Parathyroid adenoma (tissue), 2 donors: ENCODE measurements around the gene MTFMT.
"Not testable (repeated sequence)": the region's sequence is repeated elsewhere in the genome, so short reads cannot be mapped to it uniquely, and the experiment has no call there.

ENCODE experiments used
- H2AFZ ChIP-seq: fragments of 300-600 bp; sonication (generic); one replicate; pipeline ENCODE4 v1.7.0; 2017; ENCODE audit warnings: antibody characterized with exemption, mild to moderate bottlenecking
- H3K27ac ChIP-seq: fragments of 300-600 bp; sonication (generic); one replicate; pipeline ENCODE4 v1.7.0; 2017
- H3K27me3 ChIP-seq: fragments of 300-600 bp; sonication (generic); one replicate; pipeline ENCODE4 v1.7.0; 2017; ENCODE audit warnings: low read length; ENCODE audit not compliant: control insufficient read depth, insufficient read depth
- H3K36me3 ChIP-seq: fragments of 300-600 bp; sonication (generic); one replicate; pipeline ENCODE4 v1.7.0; 2017; ENCODE audit warnings: low read length; ENCODE audit not compliant: control insufficient read depth, insufficient read depth
- H3K4me1 ChIP-seq: fragments of 300-600 bp; sonication (generic); one replicate; pipeline ENCODE4 v1.7.0; 2017; ENCODE audit warnings: control low read depth
- H3K4me2 ChIP-seq: fragments of 300-600 bp; sonication (generic); one replicate; pipeline ENCODE4 v1.7.0; 2017; ENCODE audit warnings: low read length
- H3K4me3 ChIP-seq: fragments of 300-600 bp; sonication (generic); one replicate; pipeline ENCODE4 v1.7.0; 2017; ENCODE audit warnings: low read depth, low read length
- H3K79me2 ChIP-seq: fragments of 300-600 bp; sonication (generic); one replicate; pipeline ENCODE4 v1.7.0; 2017; ENCODE audit warnings: control low read depth
- H3K9ac ChIP-seq: fragments of 300-600 bp; sonication (generic); one replicate; pipeline ENCODE4 v1.7.0; 2017; ENCODE audit warnings: mild to moderate bottlenecking
- H3K9me3 ChIP-seq: fragments of 300-600 bp; sonication (generic); one replicate; pipeline ENCODE4 v1.7.0; 2017; ENCODE audit warnings: low read length; ENCODE audit not compliant: control insufficient read depth
- TF ChIP-seq, protein P1 (sequence below): fragments of 300-600 bp; sonication (generic); IDR thresholded peaks from one replicate; pipeline ENCODE4 v1.7.0; 2017; ENCODE audit warnings: antibody characterized with exemption, mild to moderate bottlenecking
- donor health status: primary hyperparathyroidism.

Gene MTFMT

DNA sequence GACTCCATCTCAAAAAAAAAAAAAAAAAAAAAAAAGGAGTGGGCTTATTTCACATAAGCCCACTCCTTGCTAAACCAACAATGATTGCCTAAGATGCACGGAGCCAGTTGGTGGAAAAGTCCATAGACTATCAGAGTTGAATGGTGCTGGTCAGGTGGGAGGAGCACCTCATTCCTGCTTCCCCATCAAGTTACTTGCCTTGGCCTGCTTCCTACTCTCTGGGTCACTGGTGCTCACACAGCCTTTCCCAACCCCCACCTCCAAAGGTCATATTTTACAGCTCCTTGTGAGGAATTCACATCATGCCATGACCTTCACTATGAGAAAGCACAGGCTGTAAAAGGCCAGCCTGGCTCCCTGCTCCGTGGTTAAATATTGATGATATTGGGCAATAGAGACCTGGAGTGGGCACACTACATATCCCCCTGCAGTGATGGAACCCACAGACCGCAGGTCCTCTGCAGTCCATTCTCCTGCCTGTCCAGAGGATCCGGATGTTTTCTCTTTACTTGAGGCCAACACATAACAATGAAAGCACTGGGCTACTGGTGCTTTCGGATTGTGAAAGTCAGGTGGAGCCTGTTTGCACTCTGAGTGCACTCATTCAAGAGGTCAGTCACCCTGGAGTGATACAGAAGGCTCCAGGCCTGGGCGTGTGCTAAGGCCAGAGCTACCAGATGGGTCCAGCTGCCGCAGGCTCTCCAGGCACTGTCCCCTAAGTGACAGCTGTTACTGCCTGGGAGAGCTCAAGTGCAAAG is 15.5 kb upstream of the MTFMT start, which contains the start of gene SLC51B:
Gene SLC51B (plus strand): TSS at position 664 of the 758 bp plus-strand sequence. CDS start 4,618 bp downstream, outside the sequence.
- TF ChIP-seq, protein P1, sequence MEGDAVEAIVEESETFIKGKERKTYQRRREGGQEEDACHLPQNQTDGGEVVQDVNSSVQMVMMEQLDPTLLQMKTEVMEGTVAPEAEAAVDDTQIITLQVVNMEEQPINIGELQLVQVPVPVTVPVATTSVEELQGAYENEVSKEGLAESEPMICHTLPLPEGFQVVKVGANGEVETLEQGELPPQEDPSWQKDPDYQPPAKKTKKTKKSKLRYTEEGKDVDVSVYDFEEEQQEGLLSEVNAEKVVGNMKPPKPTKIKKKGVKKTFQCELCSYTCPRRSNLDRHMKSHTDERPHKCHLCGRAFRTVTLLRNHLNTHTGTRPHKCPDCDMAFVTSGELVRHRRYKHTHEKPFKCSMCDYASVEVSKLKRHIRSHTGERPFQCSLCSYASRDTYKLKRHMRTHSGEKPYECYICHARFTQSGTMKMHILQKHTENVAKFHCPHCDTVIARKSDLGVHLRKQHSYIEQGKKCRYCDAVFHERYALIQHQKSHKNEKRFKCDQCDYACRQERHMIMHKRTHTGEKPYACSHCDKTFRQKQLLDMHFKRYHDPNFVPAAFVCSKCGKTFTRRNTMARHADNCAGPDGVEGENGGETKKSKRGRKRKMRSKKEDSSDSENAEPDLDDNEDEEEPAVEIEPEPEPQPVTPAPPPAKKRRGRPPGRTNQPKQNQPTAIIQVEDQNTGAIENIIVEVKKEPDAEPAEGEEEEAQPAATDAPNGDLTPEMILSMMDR, result no peak
- Histone ChIP-seq H3K27ac (no peak within 1 kb of the TSS), H3K79me2 (no peaks in the 10 kb centered on the region), H3K4me1 (no peaks in the 10 kb centered on the region), H3K4me2 (no peak within 1 kb of the TSS), H3K36me3 (no peaks in the 10 kb centered on the region), H3K9me3 (no peaks in the 10 kb centered on the region), H3K9ac (no peak within 1 kb of the TSS), H3K27me3 (no peaks in the 10 kb centered on the region), H3K4me3 (no peak within 1 kb of the TSS), H2AFZ (no peak within 1 kb of the TSS)

DNA sequence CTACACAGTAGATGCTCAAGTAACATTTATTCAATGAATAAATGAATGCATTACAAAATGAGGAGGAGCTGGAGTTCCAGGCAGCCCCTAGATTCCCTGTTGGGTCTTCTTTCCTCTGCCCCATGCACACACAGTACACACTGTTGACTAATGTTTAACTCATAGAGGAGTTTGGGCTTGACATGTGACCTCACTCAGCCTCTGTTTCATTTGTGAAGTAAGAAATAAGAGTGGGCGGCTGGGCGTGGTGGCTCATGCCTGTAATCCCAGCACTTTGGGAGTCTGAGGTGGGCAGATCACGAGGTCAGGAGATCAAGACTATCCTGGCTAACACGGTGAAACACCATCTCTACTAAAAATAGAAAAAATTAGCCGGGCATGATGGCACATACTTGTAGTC is 14.8 kb upstream of the MTFMT start:
- H3K4me2 ChIP-seq, H3K27ac ChIP-seq, H3K9me3 ChIP-seq, H3K79me2 ChIP-seq, H3K4me1 ChIP-seq, H3K9ac ChIP-seq, H2AFZ ChIP-seq, H3K27me3 ChIP-seq, H3K36me3 ChIP-seq, H3K4me3 ChIP-seq: not testable (repeated sequence)

DNA sequence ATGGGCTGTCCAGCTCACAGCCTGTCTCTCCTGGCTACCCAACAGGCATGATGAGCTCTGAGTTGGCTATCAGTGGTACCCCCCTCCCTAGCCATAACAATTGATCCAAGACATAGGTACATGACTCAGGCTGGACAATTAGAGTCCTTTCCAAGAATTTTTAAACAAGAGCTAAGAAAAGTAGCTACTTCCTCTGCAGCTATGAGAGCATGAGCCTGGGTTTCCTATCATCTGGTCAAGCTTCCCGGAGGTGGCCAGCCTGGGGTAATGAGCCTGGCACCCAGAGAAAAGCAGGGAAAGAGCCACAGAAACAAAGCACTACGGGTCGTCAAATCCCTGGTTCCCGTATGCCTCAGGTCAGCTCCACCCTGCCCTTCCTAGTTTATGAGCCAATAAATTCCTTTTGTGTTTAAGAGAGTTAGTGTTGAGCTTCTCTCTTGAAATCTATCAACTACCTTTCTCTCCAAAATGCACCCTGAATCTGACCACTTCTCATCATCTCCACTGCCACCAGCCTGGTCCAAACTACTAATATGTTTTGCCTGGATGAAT is 13.4 kb upstream of the MTFMT start:
- TF ChIP-seq, protein P1, result no peak
- Histone ChIP-seq H3K9me3 (no peaks in the 10 kb centered on the region), H3K27ac (no peak overlapping the region), H3K27me3 (no peaks in the 10 kb centered on the region), H3K36me3 (no peaks in the 10 kb centered on the region), H3K4me1 (no peaks in the 10 kb centered on the region), H2AFZ (no peak overlapping the region), H3K9ac (no peak overlapping the region), H3K4me3 (no peak overlapping the region), H3K79me2 (no peaks in the 10 kb centered on the region), H3K4me2 (no peak overlapping the region)

DNA sequence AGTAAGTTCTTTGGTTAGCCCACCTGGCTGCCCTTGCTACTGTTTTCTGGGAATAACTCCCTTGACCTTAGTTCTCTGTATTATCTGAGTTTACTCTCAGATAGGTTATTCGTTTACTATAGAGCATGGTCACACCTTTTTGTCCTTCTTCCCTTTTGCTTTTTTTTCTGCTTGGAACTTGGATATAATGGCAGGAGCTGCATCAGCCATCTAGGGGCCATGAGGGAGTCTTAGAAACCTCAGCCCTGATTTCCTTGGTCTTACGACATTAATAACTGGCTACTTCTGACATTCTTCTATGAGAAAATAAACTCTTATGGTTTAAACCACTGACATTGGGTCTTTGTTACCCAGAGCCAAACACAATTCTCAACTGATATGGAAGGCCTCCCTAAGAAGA is 12.3 kb upstream of the MTFMT start:
- Histone ChIP-seq H3K27ac (no peak overlapping the region), H3K27me3 (no peaks in the 10 kb centered on the region)
- TF ChIP-seq, protein P1, result no peak

DNA sequence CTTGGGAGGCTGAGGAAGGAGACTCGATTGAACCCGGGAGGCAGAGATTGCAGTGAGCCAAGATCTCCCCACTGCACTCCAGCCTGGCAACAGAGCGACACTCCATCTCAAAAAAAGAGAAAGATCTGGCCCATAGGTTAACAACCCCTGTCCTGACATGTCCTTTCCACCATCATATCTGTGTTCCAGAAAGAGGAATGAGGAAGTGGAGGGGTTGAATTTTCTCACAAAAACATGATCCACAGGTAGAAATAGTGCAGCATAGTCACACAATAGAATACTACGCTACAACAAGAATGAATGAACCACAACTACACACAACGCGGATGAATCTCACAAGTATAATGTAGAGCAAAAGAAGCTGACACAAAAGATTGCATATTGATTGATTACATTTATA is 11.0 kb upstream of the MTFMT start:
- Histone ChIP-seq H3K4me3 (no peak overlapping the region), H3K79me2 (no peaks in the 10 kb centered on the region), H3K4me2 (no peak overlapping the region), H3K4me1 (no peaks in the 10 kb centered on the region), H3K27me3 (no peaks in the 10 kb centered on the region), H3K36me3 (no peaks in the 10 kb centered on the region), H3K27ac (no peak overlapping the region), H3K9me3 (no peaks in the 10 kb centered on the region), H2AFZ (no peak overlapping the region), H3K9ac (no peak overlapping the region)
- TF ChIP-seq, protein P1, result no peak

More for the DNA sequence above, 12.3 kb upstream of the MTFMT start:
- Histone ChIP-seq H3K9me3 (no peaks in the 10 kb centered on the region), H3K36me3 (no peaks in the 10 kb centered on the region), H3K4me1 (no peaks in the 10 kb centered on the region), H3K4me2 (no peak overlapping the region), H3K79me2 (no peaks in the 10 kb centered on the region), H2AFZ (no peak overlapping the region), H3K9ac (no peak overlapping the region), H3K4me3 (no peak overlapping the region)
